ENCODE data around the gene CPLANE2.
A peak's percentile ranks its signal among the peaks of the same experiment; 100 is the strongest.

Gene CPLANE2

GRCh38 chr1:16211824-16212223 lies 25.2 kb downstream of the CPLANE2 start:
- Histone ChIP-seq H3K36me3 (ENCODE audit: insufficient read depth, low read length) (no peaks in the 10 kb centered on the region), H3K4me3 (ENCODE audit: low read depth in 1 of 2, low read length in 2 of 2) (no peak overlapping the region), H3K9me3 (ENCODE audit: low read length) (no peaks in the 10 kb centered on the region), H3K4me1 (ENCODE audit: insufficient read depth, low read length) (peaks cover 12% of the 10 kb centered on the region), H3K9ac (ENCODE audit: low read length) (no peak overlapping the region), H3K27ac (ENCODE audit: low read depth, low read length) (no peak overlapping the region), H3K27me3 (ENCODE audit: control insufficient read depth in 1 of 2, insufficient read depth in 2 of 2, low read length in 2 of 2) (no peaks in the 10 kb centered on the region)

DNA sequence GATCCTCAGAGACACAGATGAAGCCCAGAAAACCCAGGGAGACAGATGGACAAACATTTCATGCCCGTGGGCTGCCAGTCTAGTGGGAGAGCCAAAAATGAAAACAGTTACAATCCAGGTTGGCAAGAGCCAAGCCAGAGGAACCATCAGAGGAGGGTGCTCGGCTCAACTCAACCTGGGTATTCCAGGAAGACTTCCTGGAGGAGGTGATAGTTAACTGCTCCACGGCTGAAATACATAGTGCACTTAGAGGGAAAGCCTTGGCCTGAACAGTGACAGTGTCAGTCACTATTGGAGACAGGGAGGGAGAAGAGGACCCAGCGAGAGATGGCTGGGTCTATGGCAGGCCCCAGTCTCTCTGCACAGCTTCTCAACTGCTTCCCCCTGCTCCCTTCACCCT lies 26.4 kb downstream of the CPLANE2 start:
- no peak overlapping the region for H3K4me3 ChIP-seq (ENCODE audit: low read depth in 1 of 2, low read length in 2 of 2)

DNA sequence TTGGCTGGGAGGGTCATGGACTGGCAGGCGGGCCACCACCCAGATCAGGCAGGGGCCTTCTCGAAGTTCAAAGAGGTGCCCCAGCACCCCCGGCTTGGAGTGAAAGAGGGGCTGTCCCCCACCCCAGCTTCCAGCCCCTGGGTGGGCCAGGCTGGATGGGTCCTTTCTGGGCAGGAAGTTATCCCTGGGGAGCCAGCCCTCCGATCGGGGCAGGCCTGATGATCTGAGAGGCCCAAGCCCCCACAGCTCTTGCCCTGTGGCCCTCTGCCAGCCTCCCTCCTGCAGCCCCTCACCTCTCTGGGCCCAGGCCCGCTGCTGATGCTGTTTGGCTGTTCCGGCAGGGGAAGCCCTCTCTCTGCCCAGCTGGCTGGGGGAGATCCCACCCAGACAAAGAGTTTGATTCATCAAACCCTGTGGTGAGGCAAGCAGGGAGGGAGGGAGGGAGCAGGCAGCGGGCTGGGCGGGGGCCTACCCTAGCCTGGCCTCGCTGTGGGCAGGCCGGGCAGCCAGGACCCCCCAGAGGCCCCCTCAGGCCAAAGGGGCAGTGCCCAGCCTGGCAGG lies 27.1 kb downstream of the CPLANE2 start:
- Histone ChIP-seq H3K4me1 (ENCODE audit: insufficient read depth, low read length) (peaks cover 5% of the 10 kb centered on the region), H3K27ac (ENCODE audit: low read depth, low read length) (no peak overlapping the region), H3K27me3 (ENCODE audit: control insufficient read depth in 1 of 2, insufficient read depth in 2 of 2, low read length in 2 of 2) (no peaks in the 10 kb centered on the region), H3K9me3 (ENCODE audit: low read length) (no peaks in the 10 kb centered on the region), H3K9ac (ENCODE audit: low read length) (no peak overlapping the region), H3K4me3 (ENCODE audit: low read depth in 1 of 2, low read length in 2 of 2) (no peak overlapping the region), H3K36me3 (ENCODE audit: insufficient read depth, low read length) (no peaks in the 10 kb centered on the region)

More for the DNA sequence above, 26.4 kb downstream of the CPLANE2 start:
- Histone ChIP-seq H3K27me3 (ENCODE audit: control insufficient read depth in 1 of 2, insufficient read depth in 2 of 2, low read length in 2 of 2) (no peaks in the 10 kb centered on the region), H3K4me1 (ENCODE audit: insufficient read depth, low read length) (peaks cover 5% of the 10 kb centered on the region), H3K9ac (ENCODE audit: low read length) (no peak overlapping the region), H3K36me3 (ENCODE audit: insufficient read depth, low read length) (no peaks in the 10 kb centered on the region), H3K27ac (ENCODE audit: low read depth, low read length) (no peak overlapping the region), H3K9me3 (ENCODE audit: low read length) (no peaks in the 10 kb centered on the region)

- Histone ChIP-seq H3K4me3 (ENCODE audit: low read depth in 1 of 2, low read length in 2 of 2) (no peak overlapping the region), H3K4me1 (ENCODE audit: insufficient read depth, low read length) (peaks cover 5% of the 10 kb centered on the region), H3K27me3 (ENCODE audit: control insufficient read depth in 1 of 2, insufficient read depth in 2 of 2, low read length in 2 of 2) (no peaks in the 10 kb centered on the region), H3K36me3 (ENCODE audit: insufficient read depth, low read length) (no peaks in the 10 kb centered on the region), H3K9me3 (ENCODE audit: low read length) (no peaks in the 10 kb centered on the region), H3K27ac (ENCODE audit: low read depth, low read length) (no peak overlapping the region), H3K9ac (ENCODE audit: low read length) (no peak overlapping the region)
These were observed 27.7 kb downstream of the CPLANE2 start for GRCh38 chr1:16209132-16209846.

DNA sequence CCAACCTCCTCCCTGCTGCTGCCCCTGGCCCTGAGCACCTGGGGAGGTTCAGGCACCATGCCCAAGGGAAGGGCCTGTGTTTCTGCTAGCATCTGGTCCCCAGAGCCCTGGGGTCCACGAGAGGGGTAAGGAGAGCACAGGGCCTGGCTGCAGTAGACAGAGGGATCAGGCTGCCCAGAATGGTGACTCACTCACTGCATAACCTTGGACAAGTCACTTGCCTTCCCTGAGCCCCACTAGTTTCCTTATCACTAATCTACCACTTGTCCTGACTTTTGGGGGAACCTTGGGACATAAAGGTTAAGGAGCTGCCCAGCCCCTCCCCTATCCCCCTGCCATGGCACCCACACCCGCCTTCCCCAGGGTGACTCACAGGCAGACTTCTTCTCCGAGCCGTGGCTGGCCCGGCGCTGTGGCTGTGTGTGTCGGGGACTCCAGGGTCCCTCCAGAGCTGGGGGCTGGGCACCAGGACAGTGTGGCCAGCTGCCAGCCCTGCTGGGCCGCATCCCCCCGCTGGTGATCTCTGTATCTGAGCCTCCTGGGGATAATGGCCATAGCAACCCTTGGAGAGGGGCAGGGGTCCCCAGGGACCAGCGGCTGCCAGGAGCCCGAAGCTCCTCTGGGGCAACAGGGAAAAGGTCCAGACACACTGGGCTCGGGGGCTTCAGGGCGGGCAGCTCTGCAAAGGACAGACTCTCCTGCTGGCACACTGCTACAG lies 28.6 kb downstream of the CPLANE2 start:
- Histone ChIP-seq H3K27ac (ENCODE audit: low read depth, low read length) (no peak overlapping the region), H3K4me3 (ENCODE audit: low read depth in 1 of 2, low read length in 2 of 2) (no peak overlapping the region), H3K9ac (ENCODE audit: low read length) (no peak overlapping the region), H3K27me3 (ENCODE audit: control insufficient read depth in 1 of 2, insufficient read depth in 2 of 2, low read length in 2 of 2) (no peaks in the 10 kb centered on the region), H3K9me3 (ENCODE audit: low read length) (no peaks in the 10 kb centered on the region), H3K4me1 (ENCODE audit: insufficient read depth, low read length) (peaks cover 5% of the 10 kb centered on the region), H3K36me3 (ENCODE audit: insufficient read depth, low read length) (no peaks in the 10 kb centered on the region)

- Histone ChIP-seq H3K9me3 (ENCODE audit: low read length) (no peaks in the 10 kb centered on the region), H3K9ac (ENCODE audit: low read length) (no peak overlapping the region), H3K27ac (ENCODE audit: low read depth, low read length) (peak overlapping the region; percentile 66), H3K36me3 (ENCODE audit: insufficient read depth, low read length) (no peaks in the 10 kb centered on the region), H3K27me3 (ENCODE audit: control insufficient read depth in 1 of 2, insufficient read depth in 2 of 2, low read length in 2 of 2) (no peaks in the 10 kb centered on the region), H3K4me3 (ENCODE audit: low read depth in 1 of 2, low read length in 2 of 2) (peak overlapping the region; percentile 43 to 68), H3K4me1 (ENCODE audit: insufficient read depth, low read length) (peaks cover 5% of the 10 kb centered on the region)
These were observed 29.4 kb downstream of the CPLANE2 start for GRCh38 chr1:16207318-16208269.

DNA sequence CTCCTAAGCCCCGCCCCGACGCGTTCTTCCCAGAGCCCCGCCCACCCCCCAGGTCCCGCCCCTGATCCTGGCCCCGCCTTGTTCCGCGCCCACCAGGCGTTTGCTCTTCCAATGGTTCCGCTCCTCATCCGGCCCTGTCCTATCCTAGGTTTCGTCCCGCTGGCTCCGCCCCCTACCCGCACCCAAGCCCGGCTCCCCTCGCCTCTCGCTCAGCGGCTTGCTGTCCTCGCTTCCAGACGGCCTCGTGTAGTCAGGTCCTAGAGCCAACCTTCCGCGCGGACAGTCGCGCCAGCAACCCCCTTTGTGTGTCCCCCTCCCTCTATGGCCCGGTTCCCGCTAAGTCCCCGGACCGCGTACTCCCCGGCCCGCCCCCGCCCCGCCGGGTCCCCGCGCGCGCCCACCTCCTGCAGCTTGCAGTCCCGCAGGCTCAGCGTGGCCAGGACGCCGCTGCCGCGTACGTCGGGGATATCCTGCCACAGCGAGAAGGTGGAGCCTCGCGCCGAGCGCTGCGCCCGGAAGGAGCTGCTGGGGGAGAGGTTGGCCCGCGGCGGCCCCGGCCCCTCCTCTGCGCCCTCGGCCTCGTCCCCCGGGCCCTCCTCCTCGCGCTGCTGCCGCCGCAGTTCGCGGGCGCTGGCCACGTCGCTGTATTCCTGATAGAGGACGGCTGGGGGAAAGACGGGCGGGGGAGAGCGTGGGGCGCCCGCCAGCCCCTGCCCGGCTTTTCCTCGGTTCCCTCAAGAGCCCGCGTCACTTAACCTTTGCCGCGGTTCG lies 30.3 kb downstream of the CPLANE2 start:
- Histone ChIP-seq H3K4me1 (ENCODE audit: insufficient read depth, low read length) (peaks cover 5% of the 10 kb centered on the region), H3K9me3 (ENCODE audit: low read length) (no peaks in the 10 kb centered on the region), H3K4me3 (ENCODE audit: low read depth in 1 of 2, low read length in 2 of 2) (peak overlapping the region; percentile 43 to 68), H3K27ac (ENCODE audit: low read depth, low read length) (peak overlapping the region; percentile 66), H3K27me3 (ENCODE audit: control insufficient read depth in 1 of 2, insufficient read depth in 2 of 2, low read length in 2 of 2) (no peaks in the 10 kb centered on the region), H3K9ac (ENCODE audit: low read length) (no peak overlapping the region), H3K36me3 (ENCODE audit: insufficient read depth, low read length) (no peaks in the 10 kb centered on the region)

DNA sequence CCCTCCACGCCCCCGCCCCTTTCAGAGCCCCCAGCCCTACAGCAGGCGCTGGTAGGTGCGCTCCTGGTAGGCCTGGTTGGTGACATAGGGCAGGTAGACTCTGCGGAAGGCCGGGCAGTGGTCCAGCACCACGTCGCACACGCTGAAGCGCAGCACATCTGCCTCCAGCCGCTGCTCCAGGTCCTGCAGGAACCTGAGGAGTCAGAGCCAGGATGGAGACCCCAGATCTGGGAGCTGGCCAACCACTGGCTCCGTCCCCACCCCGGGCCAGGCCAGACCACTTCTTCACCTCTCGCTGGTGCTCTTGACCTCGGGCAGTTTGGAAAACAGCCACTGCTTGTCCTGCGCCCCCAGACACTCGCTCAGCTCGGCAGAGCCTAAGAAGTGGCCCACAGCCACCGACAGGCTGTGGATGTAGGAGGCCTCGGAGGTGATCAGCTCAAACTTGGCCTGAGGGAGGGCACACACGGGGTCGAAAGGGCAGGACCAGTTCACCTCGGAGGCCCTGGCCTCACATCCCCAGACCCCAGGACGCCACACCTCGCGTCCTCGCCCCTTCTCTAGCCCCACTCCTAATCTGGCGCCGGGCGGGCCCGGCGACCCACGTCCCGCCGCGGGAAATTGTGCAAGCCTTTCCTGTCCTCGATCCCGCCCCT lies 31.0 kb downstream of the CPLANE2 start:
- H3K27ac ChIP-seq (ENCODE audit: low read depth, low read length), result peak overlapping the region; percentile 57
- H3K4me3 ChIP-seq (ENCODE audit: low read depth in 1 of 2, low read length in 2 of 2), result peak overlapping the region; percentile 30 to 50
- peak overlapping the region; percentile 73 for H3K9ac ChIP-seq (ENCODE audit: low read length)
- no peaks in the 10 kb centered on the region for H3K9me3 ChIP-seq (ENCODE audit: low read length)
- peaks cover 5% of the 10 kb centered on the region for H3K4me1 ChIP-seq (ENCODE audit: insufficient read depth, low read length)
- H3K27me3 ChIP-seq (ENCODE audit: control insufficient read depth in 1 of 2, insufficient read depth in 2 of 2, low read length in 2 of 2), result no peaks in the 10 kb centered on the region
- H3K36me3 ChIP-seq (ENCODE audit: insufficient read depth, low read length), result no peaks in the 10 kb centered on the region

- no peak overlapping the region for H3K27ac ChIP-seq (ENCODE audit: low read depth, low read length)
- no peaks in the 10 kb centered on the region for H3K36me3 ChIP-seq (ENCODE audit: insufficient read depth, low read length)
- H3K9me3 ChIP-seq (ENCODE audit: low read length), result no peaks in the 10 kb centered on the region
- no peak overlapping the region for H3K4me3 ChIP-seq (ENCODE audit: low read depth in 1 of 2, low read length in 2 of 2)
- no peak overlapping the region for H3K9ac ChIP-seq (ENCODE audit: low read length)
- H3K27me3 ChIP-seq (ENCODE audit: control insufficient read depth in 1 of 2, insufficient read depth in 2 of 2, low read length in 2 of 2), result no peaks in the 10 kb centered on the region
- H3K4me1 ChIP-seq (ENCODE audit: insufficient read depth, low read length), result peaks cover 5% of the 10 kb centered on the region
These were observed 31.7 kb downstream of the CPLANE2 start for GRCh38 chr1:16205334-16205671.

DNA sequence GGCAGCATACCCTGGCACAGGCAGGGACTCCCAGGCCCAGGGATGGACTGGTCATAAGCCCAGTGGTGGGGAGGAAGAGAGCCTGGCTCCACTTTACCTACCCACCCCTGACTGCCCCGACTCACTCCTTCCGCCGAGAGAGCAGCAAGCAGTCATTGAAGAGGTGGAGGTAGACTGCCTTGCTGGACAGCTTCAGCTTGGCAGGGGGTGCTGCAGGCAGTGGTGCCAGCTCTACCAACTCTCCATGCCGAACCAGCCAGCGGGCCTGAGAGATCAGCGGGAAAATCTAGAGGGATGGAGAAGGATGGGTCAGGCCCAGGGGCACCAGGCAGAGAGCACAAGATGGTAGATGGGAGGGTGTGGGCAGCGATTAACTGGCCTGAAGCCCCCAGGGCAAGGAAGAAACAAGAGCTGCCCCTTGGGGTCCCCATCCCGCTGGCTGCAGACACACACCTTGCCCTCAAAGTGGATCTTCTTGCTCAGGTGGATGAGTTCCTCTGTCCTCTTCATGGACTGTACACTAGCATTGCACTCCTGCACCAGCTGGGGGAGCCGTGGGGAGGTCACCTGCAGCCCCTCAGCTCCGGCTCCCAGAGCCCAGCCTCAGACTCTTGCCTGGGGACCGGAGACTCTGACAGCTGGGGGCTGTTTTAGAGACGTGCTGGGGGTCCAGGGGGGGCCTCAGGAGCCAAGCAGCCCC lies 32.2 kb downstream of the CPLANE2 start:
- Histone ChIP-seq H3K36me3 (ENCODE audit: insufficient read depth, low read length) (no peaks in the 10 kb centered on the region), H3K27ac (ENCODE audit: low read depth, low read length) (no peak overlapping the region), H3K27me3 (ENCODE audit: control insufficient read depth in 1 of 2, insufficient read depth in 2 of 2, low read length in 2 of 2) (no peaks in the 10 kb centered on the region), H3K4me3 (ENCODE audit: low read depth in 1 of 2, low read length in 2 of 2) (no peak overlapping the region), H3K9ac (ENCODE audit: low read length) (no peak overlapping the region), H3K4me1 (ENCODE audit: insufficient read depth, low read length) (peaks cover 5% of the 10 kb centered on the region), H3K9me3 (ENCODE audit: low read length) (no peaks in the 10 kb centered on the region)

All from muscle layer of colon (tissue), 2 donors.